GM21381 (cell line): ENCODE data around the gene POLN.

Experiments used
- ATAC-seq: cut with Tn5 transposase; IDR thresholded peaks from one replicate; pipeline ENCODE4 v1.9.1; 2021; ENCODE audit warnings: mild to moderate bottlenecking, moderate library complexity; ENCODE audit not compliant: unreplicated experiment

POLN gene

DNA sequence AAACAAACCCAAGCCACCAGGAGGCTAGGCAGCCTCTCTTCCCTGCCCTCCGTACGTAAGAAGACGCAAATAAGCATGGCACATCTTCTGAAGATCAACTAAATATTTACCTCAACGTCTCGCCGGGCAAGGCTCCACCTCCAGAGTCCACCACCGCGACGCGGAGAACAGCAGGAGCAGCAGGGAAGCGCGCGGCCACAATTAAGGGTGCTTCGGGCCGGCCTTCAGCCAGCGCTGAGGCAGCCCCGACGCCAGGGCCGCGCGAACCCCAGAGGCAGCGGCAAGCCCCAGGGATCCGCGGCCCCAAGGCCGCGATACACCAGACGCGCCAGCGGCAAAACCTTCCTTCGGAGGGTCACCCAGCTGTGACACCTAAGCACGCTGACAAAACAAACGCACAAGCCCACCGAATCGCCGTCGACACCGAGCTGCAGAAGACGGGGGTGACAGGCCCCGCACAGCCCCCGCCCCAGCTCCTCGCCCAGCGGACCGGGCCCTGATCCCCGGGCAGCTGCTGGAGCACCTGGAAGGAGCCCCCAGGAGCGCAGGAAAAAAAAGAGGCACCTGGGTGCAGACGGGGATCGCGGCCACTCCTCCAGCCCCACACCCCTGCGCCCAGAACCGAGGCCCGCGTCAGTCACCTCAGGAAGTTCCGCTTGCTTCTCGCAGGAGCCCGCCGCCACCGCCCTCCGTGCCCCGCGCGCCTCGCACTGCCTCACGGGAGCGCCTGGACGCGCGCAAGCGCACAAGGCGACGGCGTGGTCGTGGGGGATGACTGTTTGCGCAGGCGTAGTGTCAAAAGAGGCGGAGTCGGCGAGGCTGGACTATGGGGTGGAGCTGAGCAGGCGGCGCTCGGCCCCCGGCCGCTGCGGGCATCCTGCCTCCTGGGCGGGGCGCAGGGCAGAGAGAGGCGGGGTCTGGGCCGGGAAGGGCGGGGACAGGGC, at the start of gene POLN, which contains the start of gene HAUS3:
Gene POLN (minus strand): TSS at position 712 of the 944 bp plus-strand sequence. CDS start 12,890 bp downstream, outside the sequence.
Gene HAUS3 (minus strand): TSS at position 712 of the 944 bp plus-strand sequence. CDS start 1,175 bp downstream, outside the sequence.
- ATAC-seq, result peak; percentile 88

DNA sequence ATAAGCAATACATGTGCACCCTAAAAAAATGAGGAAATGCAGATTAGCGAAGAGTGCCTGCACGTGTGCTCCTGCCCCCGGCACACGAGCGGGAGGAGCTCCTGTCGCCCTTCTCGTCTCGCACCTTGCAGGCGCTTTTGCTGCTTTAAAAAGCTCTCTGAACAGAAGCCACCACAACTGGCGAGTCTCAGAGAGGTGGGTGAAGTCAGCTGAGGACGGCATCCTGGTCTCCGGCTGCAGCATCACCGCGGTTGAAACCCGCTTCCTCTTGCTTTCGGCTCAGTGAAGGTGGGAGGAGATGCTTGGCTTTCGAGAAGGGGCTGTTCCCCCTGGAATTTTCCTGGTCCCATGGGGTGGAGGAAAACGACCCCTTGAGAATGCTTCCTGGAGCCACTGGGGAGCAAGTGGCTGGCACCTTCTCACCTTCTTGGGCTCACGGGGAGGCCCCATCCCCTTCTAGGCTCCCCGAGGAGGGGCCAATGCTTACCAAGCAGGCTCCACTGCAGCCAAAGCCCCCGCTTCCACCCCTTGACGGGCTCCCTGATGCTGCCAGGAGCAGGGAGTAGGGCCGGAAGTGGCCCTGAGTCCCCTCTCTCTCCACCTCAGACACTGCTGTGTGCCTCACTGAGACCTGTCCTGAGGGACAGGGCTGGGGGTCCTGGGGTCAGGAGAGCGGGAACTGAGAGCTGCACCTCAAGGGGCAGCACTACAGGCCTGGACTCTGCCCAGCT, 49.2 kb upstream of the POLN start:
- no peak for ATAC-seq

DNA sequence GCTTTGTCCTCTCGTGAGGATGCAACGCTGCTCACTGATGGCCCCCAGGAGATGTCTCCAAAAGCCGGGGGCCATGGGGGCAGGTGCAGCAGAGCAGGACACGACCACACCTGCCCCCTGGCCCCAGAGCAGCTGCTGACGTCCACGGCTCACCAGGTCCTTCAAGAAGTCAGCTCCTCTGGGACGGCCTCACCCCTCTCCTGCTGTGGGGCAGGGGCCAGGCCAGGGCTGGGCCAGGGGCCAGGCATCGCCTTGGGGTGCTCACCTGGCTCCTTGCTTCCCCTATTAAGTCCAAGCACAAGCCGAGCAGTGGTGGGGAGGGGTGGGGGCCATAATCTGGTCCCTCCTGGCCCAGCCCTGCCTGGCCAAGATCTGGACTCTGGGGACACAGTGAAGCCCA, 48.6 kb upstream of the POLN start:
- no peak for ATAC-seq

DNA sequence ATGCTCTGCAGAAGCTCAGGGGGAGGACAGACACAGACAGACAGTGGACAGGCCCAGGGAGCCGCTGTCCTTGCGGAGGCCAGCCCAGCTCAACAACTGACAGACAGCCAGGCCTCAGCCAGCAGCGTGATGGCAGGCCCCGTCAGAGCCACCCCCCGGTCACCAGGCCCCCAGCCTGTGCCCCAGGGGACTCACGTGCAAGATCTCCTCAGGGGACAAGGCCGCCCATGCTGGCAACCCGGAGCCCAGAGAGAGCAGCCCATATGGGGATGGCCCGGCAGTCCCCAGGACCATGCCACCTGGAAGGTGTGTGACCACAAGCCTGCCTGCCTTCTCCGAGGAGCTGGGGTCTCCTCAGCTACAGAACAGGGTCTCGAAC, 48.0 kb upstream of the POLN start:
- no peak for ATAC-seq

DNA sequence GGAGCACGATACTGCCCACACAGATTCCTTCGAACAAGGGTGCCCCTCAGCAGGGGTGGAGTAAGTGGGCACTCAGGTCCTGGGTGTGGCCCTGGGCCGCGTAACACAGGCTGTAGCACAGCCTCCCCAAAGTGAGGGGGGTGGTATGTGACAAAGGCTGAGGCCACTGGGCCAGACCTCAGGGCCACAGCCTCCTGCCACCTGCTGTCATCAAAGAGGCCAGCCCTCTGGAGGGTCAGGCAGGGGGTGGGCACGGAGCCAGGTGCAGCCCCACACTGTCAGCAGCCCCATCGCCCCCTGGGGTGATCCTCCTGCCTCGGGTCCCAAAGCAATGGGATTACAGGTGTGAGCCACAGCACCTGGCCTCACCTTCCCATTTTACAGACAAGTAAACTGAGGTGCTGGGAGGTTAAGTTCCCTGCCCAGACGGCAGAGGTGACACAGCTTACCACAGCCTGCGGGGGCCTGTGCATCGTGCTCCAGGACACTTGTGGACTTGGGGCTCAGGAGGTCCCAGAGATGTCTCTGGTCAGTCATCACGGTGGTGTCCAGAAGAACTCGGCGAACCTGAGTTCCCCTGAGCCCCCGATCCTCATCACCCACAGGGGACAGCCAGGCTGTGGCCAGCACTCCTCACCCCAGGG, 47.5 kb upstream of the POLN start:
- no peak for ATAC-seq

DNA sequence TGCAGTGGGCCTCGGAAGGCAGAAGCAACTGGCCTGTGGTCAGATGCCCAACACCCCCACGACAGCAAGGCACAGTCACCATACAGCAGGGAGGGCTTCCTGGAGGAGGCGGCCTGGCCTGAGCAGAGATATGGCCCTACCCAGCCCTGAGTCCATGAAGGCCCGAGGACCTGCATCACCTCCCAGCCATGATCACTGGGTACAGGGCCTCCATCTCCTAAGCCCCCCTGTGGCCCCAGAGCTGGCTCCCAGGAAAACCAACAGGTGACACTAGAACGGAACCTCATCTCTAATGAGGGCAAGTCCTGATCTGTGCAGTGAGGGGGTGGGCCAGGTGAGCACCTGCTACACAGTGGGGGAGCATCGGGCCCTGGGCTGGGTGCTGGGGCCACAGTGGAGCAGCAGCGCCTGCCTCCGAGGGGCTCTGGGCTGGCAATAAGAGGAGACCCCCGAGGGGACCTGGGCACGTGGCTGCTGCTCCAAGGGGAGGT, 46.2 kb upstream of the POLN start:
- ATAC-seq, result no peak

DNA sequence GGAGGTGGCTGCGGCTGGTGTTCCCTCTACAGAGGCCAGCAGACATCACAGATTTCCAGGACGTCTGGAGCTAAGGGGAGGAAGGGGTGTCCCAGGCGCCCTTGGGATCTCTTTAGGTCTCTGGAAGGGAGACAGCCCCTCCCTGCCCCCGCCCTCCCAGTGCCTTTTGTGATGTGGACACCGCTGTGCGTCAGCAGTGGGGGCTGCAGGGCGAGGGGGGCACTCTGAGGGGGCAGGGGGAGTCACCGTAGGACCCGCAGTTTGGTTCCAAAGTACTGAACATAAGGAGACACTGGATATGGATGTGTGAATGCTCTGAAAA, 45.6 kb upstream of the POLN start:
- no peak for ATAC-seq

DNA sequence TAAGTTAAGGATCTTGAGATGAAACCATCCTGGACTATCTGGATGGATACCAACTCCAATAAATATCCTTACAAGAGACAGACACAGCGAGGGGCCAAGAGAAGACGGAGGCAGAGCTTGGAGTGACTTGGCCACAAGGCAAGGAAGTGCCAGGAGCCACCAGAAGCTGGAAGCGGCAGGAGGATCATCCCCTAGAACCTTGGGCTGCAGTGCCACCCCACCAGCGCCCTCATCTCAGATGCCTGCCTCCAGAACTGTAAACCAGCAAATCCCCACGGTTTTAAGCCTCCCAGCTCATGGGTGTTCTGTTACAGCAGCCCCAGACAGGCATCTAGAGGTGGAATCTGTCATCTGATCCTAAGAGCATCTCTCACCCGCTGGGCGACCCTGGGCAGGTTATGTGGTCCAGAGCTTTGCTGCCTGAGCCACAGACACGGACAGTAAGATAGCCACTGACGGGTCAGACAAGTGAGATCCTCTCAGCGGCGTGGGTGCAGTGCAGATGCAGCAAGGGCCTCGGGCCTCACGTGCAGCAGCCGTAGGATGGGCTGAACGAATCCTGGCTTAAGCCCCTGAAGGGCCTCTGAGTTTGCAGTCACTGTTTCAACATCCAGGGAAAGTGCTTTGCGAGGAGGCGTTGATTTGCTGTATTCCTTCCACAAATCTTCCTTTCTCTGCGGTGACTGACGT, 45.1 kb upstream of the POLN start:
- no peak for ATAC-seq

DNA sequence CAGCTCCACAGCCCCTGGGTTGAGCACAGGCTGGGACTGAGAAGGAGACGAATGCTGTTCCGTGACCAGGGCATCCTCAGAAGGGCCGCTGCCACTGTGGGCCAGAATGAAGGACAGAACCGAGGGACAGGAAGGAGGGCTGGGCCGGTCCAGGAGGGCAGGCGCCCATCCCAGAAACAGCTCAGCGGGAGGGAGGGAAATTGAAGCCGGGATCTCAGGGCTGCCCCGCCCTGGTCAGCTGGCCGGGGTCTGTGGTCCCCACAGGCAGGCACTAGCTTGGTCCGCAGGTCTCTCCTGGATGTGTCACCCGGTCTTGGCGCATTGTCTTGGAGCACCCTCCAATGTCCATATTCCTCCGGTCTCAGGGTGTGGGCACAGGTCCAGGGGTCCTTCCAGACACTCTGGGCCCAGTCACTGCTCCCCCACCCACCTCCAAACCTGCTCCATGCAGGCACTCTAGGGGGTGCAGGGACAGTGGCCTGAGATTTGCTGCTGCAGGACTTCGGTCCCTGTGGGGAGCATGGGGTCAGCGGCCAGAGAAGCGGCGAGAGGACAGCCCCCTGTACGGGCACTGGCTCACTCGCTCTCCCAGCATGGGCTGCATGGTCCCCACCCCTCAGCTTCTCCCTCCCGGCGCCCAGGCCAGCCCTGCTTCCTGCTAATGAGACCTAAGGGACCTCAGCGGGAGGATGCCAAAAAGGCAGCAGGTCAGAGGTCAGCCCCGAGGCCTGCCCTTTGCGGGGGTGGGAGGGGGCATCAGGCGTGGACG, 43.9 kb upstream of the POLN start:
- ATAC-seq, result no peak

DNA sequence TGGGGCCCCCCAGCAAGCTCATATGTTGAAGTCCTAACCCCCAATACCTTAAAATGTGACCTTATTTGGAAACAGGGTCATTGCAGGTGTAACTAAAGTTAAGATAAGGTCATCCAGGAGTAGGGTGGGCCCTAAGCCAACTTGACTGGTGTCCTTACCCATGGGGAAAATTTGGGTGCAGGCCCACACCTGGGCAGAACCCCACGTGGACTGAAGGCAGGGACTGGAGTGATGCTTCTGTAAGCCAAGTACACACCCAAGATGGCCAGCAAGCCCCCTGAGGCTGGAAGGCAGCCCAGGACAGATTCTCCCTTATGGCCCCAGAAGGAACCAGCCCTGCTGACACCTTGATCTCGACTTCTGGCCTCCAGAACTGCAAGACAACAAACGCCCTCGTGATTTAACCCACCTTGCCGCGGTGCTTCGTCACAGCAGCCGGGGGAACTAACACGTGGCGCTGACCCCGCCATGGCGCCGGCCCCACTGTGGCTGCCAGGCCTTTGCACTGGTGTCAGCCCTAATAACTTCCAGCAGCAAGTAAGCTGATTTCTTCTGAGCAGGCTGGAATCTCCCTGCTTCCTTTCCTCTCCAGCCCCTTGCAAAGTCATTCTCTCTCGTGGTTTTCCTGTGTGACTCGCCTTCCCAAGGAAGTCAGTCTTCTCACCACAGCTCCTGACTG, 43.2 kb upstream of the POLN start:
- no peak for ATAC-seq

DNA sequence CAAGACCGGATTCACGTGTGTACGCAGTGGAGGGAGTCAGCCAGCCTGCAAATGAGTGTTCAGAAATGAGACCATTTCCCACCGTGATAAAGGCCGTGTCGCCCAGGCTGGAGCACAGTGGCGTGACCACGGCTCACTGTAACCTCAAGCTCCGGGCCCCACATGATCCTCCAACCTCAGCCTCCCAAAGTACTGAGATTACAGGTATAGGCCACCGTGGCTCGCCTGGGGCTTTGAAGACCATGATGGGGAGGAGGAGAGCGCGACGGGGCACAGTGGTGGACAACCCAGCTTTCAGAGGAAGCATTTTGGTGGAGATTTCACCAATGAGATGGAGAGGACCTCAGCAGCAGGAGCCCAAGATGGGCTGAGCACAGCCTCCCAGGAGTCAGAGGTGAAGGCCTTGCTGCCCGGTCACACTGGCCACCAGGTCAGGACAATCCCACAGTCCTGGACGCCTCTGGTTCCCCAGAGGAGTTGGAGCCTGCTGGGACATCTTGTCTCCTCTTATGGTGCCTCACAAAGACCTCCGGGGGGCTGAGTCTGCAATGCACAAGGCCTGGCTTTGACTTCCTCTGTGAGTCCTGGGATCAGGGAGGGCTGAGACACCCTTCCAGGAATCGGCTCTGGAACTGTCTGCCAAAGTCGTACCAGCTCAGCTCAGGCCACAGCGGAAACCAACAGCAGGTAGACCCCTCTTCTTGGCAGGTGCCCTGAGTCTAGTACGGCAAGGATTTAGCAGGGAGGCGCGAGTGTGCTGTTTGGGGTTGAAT, 42.4 kb upstream of the POLN start:
- no peak for ATAC-seq

DNA sequence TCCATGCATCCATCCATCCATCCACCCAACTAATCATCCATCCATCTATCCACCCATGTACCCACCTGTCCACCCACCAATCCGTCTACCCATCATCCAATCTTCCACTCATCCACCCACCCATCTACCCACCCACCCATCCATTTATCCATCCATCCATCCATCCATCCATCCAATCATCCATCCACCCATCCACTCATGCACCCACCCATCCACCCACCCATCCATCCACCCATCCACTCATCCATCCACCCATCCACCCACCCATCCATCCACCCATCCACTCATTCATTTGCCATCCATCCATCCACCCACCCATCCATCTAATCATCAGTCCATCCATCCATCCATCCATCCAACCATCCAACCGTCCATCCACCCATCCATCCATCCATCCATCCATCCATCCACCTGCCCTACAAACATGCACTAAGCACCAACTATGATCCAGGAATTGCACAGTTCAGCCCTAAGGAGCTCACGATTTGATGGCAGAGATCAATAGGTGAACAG, 41.3 kb upstream of the POLN start:
- no peak for ATAC-seq

DNA sequence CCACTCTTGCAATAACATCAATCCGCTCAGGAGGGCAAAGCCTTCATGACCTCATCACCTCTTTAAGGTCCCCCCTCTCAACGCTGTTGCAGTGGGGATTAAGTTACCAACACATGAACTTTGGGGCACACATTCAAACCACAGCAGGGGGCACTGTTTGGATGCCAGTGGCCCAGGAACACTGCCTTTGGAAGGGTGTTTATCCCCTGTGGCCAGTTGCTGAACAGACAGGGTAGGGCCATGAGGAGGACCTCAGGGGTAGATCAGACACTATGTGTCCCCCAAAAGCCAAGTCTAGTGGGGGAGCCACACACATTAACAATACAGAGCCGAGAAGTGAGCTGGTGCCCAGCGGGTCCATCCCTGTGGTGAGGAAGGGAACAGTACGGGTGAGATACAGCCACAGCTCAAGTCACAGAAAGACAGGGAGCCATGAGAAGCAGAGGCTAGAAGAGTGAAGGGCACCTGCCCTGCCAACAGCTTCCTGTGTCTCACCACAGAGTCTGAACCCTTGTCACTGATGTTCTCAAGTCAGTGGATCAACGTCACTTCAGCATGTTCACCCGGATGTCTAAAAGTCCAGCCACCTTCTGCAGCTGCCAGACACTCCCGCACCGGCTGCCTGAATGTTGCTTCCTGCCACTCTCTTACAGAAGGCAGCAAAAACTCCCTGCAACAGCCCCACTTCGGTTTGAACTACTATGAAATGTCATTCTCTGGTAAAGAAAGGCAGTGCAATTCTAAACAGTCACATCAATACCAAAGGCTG, 39.8 kb upstream of the POLN start:
- ATAC-seq, result peak; percentile 58

DNA sequence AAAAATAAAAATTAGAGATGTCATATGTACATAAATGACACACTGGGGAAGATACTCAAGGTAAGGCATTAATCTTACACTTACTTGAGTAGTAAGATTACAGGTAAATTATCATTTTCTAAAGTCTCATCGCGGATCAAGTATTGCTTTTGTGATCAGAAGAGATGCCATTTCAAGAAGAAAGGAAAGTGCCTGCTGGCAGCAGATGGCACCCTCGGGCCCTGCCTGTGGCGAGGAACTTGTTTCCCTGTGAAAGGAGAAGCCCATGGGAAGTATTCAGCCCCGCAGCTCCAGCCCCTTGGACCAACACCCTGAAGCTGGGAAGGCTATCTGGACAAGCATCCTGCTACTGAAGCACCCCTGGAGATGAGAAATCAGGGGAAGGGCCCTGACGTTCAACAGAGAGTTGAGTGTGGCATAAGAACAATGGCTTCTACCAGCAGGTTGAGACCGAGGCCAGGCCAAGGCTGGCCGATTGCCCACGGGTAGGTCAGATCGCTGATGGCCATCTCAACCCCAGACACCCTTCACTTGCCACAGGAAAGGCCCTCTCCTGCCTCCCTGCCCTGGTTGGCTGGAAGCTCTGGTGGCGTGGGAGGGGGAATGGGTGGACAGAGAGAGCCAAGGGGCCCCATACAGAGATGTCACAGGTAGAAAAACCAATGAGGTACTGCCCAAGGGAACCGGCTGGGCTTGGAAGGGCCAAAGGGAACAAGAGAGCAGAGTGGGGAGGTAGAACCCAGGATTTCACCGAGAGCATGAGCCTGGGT, 38.8 kb upstream of the POLN start:
- no peak for ATAC-seq

DNA sequence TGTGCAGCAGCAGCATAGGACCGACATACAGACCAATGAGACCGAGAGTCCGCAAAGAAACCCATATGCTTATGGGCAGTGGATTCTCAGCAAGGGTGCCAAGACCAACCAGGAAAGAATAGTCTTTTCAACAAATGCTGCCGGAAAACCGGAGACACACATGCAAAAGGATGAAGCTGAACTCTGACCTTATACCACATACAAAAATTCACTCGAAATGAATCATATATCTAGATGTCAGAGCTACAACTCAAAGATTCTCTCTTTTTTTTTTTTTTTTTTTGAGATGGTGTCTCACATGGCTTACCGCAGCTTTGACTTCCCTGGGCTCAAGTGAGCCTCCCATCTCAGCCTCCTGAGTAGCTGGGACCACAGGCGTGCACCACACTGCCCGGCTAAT, 36.0 kb upstream of the POLN start:
- no peak for ATAC-seq

DNA sequence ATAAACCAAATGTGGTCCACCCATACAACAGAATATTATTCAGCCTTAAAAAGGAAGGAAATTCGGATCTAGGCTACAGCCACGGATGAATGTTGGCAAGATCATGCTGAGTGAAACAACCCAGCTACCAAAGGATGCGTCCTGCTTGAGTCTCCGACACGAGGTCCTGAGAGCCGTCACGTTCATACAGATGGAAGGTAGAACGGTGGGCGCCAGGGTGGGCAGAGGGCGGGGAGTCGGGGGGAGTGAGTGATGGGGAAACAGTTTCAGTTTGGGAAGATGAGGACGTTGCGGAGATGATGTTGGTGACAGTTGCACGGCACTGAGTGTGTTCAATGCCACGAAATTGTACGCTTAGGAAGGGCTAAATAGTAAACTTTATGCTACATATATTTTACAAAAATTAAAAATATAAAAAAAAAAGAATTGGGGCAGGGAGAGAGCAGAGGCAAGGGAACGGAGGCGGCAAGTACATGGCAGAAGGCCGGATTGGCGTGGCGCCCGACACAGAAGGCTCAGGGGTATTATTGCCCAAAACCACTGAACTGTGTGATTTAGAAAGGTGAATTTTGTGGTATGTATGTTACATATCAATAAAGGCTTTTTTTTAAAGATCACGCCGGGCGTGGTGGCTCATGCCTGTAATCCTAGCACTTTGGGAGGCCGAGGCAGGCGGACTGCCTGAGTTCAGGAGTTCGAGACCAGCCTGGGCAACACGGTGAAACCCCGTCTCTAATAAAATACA, 34.8 kb upstream of the POLN start:
- ATAC-seq, result no peak
